Vagina (tissue), 2 donors: Measurements from ENCODE around the gene RBM25.
"Not testable (repeated sequence)": the region's sequence is repeated elsewhere in the genome, so short reads cannot be mapped to it uniquely, and the experiment has no call there.

Experiments
- CTCF ChIP-seq, 3 experiments: fragments of 450-650 bp in 2 of 3; fragments of 200-600 bp in 1 of 3; sonication (generic) in 1 of 3; IDR thresholded peaks; one replicate each; pipeline ENCODE4 v1.5.1; 2017 to 2019; ENCODE audit warnings: antibody characterized with exemption in 3 of 3, mild to moderate bottlenecking in 2 of 3, moderate library complexity in 2 of 3
- POLR2A ChIP-seq, 2 donors: fragments of 450-650 bp; IDR thresholded peaks; one replicate each; pipeline ENCODE4 v1.6.1; 2017; ENCODE audit warnings: antibody characterized with exemption in 2 of 2, mild to moderate bottlenecking in 2 of 2, moderate library complexity in 2 of 2
- POLR2AphosphoS5 ChIP-seq, 2 donors: sonication (generic); formaldehyde crosslinking; IDR thresholded peaks; one replicate each; pipeline ENCODE4 v1.9.0; 2017; ENCODE audit warnings: antibody characterized with exemption in 2 of 2, mild to moderate bottlenecking in 2 of 2, low read depth in 1 of 2; ENCODE audit not compliant: insufficient read depth in 1 of 2

- not testable (repeated sequence) for TF ChIP-seq CTCF (IDR thresholded peaks at IDR 0.05); POLR2A (IDR thresholded peaks at IDR 0.05); POLR2AphosphoS5 (IDR thresholded peaks at IDR 0.05; ENCODE audit: insufficient read depth in 1 of 2, low read depth in 1 of 2)
Observed at GRCh38 chr14:73011189-73011588, 47.1 kb upstream of the RBM25 start.
